Measurements from ENCODE around the gene RPS6KL1.

RPS6KL1 gene

DNA sequence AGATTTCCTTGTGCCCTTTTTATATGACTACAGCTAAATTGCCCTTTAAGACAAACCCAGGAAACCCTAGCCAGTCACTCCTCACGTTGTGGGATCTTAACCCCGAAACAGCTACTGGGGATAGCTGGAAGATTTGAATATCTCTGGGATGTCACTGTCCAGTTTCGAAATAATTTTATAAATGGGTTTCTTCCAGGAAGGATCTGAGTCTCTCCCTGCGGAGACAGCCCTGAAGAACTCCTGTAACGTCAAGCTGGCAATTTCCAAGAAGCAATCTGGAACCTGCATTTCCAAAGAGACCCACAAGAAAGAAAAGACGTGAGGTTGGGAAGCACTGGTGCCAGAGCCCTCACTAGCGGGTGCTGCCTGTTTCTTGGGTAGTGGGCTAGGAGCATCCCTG is 68.0 kb downstream of the RPS6KL1 start:
- Histone ChIP-seq H3K4me1 (ENCODE audit: control insufficient read depth, insufficient read depth, low read length) (peaks cover 14% of the 10 kb centered on the region), H3K9me3 (ENCODE audit: control insufficient read depth in 2 of 2, low read length in 2 of 2) (no peaks in the 10 kb centered on the region), H3K4me3 (ENCODE audit: low read length in 2 of 2) (no peak overlapping the region), H3K9ac (ENCODE audit: low read length in 2 of 2) (no peak overlapping the region), H3K27me3 (ENCODE audit: control insufficient read depth in 1 of 2, insufficient read depth in 2 of 2, low read length in 2 of 2) (no peaks in the 10 kb centered on the region), H3K36me3 (ENCODE audit: control insufficient read depth in 2 of 2, insufficient read depth in 2 of 2, low read length in 2 of 2) (no peaks in the 10 kb centered on the region), H3K27ac (ENCODE audit: low read length) (no peak overlapping the region)

Data from stomach smooth muscle (tissue), 2 donors.